ENCODE measurements around the gene NARF.
"Not testable (repeated sequence)": the region's sequence is repeated elsewhere in the genome, so short reads cannot be mapped to it uniquely, and the experiment has no call there.

NARF gene

DNA sequence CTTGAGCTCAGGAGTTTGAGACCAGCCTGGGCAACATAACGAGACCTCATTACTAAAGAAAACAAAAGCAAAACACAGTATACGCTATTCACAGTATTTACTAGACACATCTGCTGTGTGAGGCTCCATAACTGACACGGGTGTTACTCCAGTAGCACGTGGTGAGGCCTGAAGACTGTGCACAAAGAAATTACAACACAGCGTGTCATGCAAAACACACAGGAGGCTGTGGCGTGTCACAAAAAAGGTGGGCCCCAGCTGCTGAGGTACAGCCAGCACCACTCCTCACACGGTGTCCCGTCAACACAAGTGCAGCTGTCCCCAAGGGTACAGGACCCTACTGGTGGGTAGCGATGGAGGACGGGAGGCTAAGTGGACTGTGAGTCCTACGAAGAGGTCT, 10.7 kb upstream of the NARF start:
- DNase-seq: no peak

DNA sequence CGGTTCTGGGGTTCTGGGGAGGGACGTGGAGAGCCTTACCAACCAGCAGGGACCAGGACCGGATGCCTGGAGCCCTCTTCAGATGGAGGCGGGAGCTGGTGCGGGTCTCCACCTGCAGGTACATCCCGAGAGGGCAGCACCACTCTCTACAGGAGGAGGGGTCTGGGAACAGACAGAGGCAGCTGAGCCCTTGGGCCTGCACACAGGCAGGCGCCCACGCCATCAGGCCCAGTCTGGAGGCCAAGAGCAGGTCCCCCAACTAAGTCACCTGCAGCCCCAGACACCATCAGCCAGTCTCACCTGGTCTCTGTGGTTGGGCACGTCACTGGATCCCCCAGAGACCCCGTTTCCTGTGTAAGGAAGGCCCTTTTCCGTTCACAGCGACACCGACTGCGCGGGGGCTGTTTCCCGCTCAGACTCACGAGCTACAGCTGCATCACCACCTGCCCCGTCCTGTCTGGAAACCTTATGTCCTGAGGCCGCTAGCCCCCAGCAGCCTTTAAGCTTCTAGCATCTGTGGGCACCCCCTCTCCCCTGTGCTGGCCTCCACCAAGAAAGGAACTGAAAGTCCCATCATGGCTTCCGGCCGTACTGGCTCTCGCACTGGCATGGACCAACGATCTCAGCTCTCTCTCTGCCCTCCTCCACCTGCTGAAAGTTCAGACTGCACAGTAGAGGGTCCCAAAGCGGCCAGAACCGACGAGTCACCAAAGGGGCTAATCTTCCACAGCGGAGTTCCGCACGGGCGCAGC, 9.2 kb upstream of the NARF start:
- DNase-seq: peak; percentile 38

DNA sequence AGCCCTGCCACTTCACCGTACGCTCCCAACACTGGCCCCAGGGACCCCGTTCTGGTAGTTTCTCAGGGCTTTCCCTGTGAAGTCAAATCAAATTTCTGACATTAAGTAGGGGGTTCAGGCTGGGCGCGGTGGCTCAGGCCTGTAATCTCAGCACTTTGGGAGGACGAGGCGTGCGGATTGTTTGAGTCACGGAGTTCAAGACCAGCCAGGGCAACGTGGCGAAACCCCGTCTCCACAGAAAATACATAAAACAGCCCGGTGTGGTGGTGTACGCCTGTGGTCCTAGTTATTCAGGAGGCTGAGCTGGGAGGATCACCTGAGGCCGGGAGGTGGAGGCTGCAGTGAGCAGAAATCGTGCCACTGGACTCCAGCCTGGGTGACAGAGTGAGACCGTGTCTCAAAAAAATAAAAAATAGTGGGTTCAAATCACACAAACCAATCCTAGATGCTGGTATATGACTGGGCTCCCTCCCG, 8.6 kb upstream of the NARF start:
- DNase-seq: no peak

DNA sequence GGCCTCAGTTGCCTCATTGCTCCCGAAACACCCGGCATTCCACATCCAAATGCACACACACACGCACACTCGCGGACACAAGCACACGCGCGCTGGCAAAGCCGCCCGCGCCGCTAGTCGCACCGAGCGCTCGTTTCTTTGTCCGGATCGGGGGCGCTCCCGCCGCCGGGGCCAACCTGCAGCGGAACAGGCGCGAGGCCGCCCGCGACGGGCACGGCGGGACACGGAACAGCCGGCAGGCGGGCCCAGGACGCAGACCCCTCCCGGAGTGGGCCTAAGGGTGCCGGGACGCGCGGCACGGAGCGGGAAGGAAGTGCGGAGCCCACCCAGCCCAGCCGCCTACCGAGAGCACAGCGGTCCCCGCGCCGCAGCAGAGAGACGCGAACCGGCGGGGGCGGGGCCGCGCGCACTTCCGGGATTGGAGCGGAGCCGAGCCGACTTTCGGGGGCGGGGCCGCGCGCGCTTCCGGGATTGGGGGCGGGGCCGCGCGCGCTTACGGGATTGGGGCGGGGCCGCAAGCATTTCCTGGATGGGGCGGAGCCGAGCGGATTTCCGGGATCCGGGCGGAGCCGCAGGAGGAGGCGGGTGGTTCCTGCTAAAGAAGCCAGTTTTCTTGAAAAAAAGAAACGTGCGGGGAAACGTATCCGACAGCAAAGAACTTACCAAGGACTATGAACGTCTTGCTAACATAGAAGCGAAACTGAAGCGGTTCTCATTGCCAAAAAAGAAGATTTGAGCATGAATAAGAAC, 8.0 kb upstream of the NARF start, which contains the start of gene CYBC1:
TSS of gene CYBC1 (minus strand) at position 396 of the 750 bp plus-strand sequence. CDS start 1,498 bp downstream, outside the sequence.
- peak; percentile 74 for DNase-seq

DNA sequence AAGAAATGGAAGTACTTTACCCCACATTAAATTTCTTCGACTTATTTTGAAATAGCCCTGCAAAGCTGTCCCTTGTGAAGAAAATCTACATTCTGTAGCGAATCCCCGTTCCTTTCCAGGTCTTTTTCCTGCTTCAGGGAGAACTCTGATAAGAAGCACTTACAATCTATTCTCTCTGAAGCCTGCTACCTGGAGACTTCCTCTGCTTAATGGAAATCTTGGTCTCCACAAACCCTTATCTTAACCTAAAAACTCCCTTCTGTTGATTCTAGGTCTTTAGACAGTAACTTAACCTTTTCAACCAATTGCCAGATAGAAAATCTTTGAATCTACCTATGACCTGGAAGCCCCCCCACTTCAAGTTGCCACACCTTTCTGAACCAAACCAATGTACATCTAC, 6.4 kb upstream of the NARF start:
- no peak for DNase-seq

DNA sequence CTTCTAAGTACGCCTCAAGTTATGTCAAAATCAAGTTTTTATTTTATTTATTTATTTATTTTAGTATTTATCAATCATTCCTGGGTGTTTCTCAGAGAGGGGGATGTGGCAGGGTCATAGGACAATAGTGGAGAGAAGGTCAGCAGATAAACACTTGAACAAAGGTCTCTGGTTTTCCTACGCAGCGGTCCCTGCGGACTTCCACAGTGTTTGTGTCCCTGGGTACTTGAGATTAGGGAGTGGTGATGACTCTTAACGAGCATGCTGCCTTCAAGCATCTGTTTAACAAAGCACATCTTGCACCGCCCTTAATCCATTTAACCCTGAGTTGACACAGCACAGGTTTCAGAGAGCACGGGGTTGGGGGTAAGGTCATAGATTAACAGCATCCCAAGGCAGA, 5.4 kb upstream of the NARF start:
- not testable (repeated sequence) for DNase-seq

DNA sequence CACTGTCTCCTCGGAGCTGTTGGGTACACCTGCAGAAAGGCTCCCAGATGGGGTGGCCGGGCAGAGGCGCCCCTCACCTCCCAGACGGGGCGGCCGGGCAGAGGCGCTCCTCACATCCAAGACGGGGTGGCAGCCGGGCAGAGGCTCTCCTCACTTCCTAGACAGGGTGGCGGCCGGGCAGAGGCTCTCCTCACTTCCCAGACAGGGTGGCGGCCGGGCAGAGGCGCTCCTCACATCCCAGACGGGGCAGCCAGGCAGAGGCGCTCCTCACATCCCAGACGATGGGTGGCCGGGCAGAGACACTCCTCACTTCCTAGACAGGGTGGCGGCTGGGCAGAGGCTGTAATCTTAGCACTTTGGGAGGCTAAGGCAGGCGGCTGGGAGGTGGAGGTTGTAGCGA, 4.8 kb upstream of the NARF start:
- DNase-seq: not testable (repeated sequence)

DNA sequence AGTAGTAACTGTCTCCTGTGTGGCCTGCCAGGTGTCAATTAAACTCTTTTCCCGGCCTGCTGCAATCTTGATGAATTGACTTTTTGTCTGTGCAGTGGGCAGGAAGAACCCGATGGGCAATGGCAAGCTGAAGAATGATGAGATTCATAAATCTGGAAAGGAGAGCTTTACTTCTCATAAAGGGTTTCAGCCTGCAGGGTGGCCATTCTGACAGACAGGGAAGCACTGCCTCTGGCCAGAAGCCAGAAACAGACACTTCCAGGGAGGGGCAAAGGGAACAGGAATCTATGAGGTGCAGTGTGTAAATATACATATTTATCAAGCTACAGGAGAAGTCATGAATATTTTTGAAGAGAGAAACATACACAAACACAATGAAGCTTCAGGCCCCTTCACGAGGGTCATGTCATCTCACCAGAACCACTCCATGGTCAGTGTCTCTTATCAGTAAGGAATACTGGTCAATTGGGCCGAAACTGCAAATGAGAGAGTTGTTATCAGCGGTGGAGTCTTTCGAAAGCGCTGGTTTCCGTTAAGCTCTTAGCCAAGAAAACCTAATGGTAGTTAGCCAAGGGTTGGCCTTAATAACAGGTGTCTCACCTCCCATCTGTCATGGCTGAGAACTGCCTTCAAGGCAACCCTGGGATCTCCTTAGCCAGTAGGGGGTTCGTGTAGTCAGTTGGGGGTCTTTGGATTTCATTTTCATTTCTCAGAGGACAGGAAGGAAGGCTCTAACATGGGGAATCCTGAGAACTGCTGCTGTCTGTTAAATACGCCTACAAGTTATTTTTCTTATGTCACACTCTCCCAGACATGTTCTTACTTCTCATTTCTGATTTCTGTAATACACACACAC, 1.2 kb upstream of the NARF start:
- DNase-seq: peak; percentile 11

DNA sequence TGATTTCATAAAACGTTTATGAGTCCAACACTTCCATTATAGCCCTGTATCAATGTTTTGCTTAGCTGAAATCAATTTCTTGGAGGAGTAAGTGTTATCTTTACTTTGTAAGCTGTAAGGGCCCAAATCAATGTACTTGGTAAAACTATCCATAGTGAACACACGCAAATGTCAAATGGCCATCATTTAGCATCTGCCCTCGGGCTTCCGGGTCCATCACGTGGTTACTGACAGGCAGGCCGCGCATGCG, 687 bp upstream of the NARF start:
- peak; percentile 95 for DNase-seq

DNA sequence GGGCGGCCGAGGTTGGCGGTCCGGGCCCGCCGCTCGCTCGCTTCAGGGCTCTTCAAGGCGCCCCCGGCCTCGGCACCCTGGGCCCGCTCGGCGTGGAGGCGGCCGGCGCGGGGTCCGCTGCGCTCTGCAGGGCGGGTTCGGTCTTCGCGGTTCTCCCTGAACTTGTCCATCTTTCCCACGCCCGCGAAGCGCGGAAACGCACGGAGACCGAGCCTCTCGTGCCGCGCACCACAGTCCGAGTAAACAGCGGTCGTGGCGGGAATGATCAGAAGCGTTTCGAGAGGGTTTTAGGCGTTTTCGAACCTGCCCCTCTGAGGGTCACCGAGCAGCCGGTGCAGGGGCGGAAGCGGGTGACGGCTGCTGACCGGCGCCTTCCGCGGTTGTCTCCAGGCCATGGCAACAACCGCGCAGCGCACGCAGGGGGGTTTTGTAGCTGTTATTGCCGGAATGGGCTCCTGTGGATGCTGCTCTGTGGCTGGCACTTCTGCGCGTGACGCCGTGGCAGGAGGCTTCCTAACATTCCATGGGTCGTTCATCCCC, 414 bp downstream of the NARF start:
- peak; percentile 9 for DNase-seq

DNA sequence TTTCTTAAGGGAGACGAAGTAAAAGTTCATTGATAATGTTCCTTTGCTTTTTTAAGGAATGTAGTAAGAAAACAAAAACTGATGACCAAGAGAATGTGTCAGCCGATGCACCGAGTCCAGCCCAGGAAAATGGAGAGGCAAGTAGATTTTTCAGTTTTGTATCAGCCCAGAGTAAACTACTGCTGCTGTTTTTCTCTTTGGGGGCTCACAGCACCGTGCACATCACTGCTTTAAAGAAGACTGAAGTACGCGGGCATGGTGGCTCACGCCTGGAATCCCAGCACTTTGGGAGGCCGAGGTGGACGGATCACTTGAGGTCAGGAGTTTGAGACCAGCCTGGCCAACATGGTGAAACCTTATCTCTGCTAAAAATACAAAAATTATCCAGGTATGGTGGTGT, 1.4 kb downstream of the NARF start:
- DNase-seq: not testable (repeated sequence)

DNA sequence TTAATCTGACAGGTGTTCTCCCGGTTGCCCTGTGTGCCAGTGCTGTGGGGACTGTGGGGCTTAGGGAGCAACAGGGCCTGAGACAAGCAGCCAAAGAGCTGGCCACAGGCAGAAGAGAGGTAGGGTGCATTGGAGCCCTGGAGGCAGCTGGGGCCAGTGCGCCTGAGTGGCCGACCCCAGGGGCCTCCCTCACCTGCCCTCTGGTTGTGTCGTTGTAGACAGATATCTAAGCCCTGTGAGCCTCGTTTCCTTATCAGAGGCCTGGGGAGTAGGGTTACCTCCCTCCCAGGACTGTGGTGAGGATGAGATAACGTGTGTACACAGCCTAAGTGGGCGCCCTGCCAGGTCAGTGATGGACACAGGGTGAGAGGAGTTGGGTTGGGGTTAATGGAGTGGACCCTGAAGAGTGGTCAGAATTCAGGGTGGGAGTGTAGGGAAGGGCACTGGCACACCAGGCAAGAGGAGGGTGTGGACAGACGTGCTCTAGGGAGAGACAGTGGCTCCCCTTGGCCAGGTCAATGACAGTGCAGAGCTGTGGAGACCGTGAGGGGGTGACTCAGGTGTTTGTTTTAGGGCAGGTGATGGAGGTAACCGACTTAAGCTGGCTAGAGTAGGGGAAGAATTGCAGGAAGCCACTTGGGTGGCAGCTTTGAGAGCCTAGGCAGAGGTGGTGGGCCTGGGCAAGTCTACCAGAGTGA, 3.4 kb downstream of the NARF start:
- no peak for DNase-seq

DNA sequence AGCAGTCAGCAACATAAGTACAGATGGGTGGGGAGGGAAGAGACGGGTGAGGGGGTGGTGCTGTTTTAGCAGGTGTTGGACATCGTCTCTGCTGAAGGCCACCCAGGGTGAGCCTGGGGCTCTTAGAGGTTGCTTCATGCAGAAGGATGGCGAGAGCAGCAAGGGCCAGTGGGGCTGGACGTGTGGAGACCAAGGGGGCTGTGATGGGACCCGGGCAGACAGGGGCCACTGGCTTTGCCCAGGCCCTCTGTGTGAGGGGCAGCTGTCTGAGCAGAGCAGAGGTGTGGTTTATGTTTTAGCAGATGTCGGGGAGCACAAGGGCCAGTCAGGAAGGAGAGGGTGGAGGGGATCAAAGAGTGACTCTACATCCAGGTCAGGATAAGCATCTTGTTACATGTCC, 4.8 kb downstream of the NARF start:
- DNase-seq: no peak

DNA sequence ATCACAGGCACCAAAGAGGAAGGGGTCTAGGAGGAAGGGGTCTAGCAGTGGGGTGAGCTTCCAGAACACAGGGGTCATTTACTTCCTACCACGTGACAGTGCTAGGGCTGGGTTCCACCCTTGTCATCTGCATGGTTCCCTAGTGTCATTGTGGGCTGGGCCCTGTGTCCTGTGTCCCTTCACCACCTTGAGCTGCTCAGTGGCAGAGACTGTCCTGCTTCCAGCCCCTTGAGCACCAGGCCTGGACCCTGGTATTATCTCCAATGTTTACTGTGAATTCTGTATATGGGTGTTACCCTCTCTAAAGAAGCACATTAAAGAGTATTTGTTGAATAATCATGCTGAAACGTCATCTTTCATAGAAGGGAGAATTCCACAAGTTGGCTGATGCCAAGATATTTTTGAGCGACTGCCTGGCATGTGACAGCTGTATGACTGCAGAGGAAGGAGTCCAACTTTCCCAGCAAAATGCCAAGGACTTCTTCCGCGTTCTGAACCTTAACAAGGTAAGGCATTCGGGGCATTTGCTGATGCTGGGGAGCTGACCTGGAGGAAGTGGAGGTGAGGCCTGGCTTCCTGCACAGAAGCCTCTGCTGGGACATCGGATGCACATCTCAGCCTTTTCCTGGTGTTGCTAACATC, 5.5 kb downstream of the NARF start:
- DNase-seq: no peak

DNA sequence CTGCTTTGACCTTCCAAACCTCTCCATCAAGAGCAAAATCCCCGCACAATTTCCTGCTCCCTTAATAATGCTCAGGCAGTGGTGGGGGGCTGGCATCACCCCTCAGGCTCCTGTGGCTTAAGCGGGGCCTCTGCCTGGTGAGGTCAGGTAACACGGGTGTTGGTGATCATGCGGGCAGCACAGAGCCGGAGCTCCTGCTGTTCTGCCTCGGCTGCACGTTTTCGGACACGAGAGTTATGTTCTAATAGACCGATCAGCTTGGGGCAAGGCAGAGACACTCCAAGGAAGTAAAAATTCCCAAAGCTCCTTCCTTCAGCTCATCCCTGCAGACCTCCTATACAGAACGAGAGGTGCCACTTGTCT, 6.0 kb downstream of the NARF start:
- DNase-seq: no peak

DNA sequence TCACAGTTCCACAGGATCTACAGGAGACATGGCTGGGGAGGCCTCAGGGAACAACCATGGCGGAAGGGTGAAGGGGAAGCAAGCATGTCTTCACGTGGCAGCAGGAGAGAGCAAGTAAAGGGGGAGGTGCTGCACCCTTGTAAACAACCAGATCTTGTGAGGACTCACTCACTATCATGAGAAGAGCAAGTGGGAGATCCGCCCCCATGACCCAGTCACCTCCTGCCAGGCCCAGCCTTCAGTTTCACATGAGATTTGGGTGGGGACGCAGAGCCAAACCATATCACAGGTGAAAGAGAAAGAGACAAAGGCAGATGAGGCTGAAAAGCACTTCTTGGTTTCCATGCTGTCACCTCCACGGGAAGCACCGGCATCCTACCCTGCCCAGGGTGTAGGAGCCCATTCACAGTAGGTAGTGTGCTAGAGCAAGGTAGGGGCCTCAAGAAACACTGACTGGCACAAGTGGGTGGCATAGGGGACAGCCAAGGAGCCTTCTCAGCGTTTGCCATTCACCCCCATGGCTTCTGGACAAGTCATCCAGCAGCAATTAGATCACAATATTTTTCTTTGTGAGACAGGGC, 6.6 kb downstream of the NARF start:
- no peak for DNase-seq

DNA sequence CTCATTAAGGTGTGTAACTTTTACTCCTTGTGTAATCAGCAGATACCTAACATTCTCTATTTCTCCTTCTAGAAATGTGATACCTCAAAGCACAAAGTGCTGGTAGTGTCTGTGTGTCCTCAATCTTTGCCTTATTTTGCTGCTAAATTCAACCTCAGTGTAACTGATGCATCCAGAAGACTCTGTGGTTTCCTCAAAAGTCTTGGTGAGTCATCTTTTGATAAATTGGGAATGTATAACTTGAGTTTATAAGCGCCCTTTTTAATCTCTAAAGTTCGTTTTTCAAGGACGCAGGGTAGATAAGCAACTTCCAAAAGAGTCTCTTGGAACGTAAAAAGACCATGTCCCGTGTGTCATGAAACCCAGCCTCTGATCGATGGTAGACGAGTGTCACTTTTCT, 10.2 kb downstream of the NARF start:
- DNase-seq: no peak

DNA sequence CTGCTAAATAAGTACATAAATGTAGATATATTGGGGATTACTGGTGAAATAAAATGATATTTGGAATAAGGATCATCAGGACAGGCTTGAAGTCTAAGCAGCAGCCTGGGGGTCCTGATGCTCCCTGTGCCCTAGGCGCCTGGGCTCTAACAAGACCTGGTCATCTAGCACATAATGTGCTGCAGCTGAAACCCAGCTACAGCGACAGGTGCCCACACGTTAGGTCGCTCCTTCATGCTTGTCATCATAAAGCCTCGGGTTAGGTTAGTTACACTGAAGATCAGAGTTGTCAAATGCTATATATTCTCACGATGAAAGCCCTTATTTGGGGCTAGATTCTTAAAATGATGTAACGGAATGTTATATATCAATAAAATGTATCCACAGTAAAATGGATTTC, 11.5 kb downstream of the NARF start:
- no peak for DNase-seq

DNA sequence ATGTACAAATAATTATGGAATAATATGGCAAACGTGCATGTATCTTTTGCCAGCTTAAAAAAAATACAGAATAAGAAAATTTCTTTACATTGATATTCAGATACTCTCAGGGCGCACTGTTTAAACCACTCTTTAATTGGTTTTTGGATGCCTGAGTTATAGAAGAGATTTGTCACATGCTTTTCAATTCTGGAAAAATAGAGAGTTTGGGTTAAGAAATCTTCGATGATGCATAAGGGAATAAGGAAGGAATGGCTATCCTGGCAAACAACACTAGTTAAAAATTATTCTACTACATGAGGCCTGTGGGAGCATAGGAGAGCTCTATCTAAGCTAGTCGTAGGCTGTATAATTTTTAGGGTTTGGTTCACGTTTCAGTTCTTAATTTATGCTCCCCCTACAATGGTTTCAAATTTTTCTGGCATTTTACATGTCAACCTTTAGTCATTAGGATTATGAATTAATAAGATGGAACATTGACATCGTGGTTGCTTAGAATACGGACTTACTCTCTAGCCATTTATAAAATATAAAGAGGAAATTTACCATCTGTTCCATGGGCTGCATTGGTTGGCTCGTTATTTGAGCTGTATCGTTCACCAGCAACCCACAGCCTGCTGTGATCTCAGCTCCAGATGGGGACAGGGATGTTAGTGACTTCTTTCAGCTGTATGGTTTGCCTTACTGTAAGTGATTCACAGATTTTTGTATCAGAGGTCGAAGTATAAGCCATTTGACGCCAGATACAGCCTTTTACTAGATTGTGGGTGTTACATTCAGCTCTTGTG, 15.9 kb downstream of the NARF start:
- no peak for DNase-seq

DNA sequence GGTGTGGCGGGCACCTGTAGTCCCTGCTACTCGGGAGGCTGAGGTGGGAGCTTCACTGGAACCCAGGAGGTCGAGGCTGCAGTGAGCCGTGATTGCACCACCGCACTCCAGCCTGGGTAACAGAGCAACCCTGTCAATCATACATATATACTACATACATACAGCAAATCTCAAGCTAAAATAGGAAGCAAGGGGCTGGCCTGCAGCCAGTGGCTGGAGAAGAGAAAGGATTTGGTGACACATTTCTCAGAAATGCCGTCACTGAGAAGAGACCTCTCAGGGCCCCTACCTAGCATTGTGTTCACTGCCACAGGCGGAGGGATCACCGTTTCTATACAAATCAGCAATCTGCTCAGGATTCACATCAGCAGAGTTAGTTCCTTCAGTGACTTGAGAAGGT, 16.9 kb downstream of the NARF start:
- no peak for DNase-seq

DNA sequence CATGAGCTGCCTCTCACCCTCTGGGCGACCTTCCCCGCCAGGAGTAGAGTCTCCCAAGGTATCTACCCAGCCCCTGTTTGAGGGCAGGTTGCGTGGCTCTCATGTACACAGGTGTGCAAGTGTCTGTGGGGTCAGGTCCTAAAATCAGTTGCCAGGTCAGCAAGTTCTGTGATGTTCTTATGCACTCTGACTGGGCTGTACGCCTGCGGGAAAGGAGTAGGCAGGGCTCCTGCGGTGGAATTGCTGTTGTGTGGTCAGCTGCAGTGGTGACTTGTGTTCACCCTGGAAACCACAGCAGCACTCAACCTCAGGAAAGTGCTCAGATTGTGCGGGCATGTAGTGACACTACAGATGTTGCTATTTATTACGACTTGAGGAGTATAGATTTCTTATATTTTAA, 19.4 kb downstream of the NARF start:
- DNase-seq: no peak
